Activated naive CD4-positive, alpha-beta T cell treated with anti-CD3 and anti-CD28 coated beads, Interleukin-2, amount 50 U/mL, for 24 hours (primary cell): ENCODE data around the gene PRSS57.
"Not testable (repeated sequence)": the region's sequence is repeated elsewhere in the genome, so short reads cannot be mapped to it uniquely, and the experiment has no call there.

ENCODE experiments used
- H3K27ac Mint-ChIP-seq: one replicate; pipeline ENCODE4 v1.8.0; 2021; ENCODE audit warnings: mild to moderate bottlenecking, mixed read lengths
- H3K27me3 Mint-ChIP-seq: one replicate; pipeline ENCODE4 v1.8.0; 2021; ENCODE audit warnings: mixed read lengths
- H3K36me3 Mint-ChIP-seq: one replicate; pipeline ENCODE4 v1.8.0; 2021; ENCODE audit warnings: mixed read lengths
- H3K4me1 Mint-ChIP-seq: one replicate; pipeline ENCODE4 v1.8.0; 2021; ENCODE audit warnings: mixed read lengths
- H3K4me3 Mint-ChIP-seq: one replicate; pipeline ENCODE4 v1.8.0; 2021; ENCODE audit warnings: mild to moderate bottlenecking, mixed read lengths
- H3K9me3 Mint-ChIP-seq: one replicate; pipeline ENCODE4 v1.8.0; 2021; ENCODE audit warnings: mixed read lengths

Gene PRSS57

DNA sequence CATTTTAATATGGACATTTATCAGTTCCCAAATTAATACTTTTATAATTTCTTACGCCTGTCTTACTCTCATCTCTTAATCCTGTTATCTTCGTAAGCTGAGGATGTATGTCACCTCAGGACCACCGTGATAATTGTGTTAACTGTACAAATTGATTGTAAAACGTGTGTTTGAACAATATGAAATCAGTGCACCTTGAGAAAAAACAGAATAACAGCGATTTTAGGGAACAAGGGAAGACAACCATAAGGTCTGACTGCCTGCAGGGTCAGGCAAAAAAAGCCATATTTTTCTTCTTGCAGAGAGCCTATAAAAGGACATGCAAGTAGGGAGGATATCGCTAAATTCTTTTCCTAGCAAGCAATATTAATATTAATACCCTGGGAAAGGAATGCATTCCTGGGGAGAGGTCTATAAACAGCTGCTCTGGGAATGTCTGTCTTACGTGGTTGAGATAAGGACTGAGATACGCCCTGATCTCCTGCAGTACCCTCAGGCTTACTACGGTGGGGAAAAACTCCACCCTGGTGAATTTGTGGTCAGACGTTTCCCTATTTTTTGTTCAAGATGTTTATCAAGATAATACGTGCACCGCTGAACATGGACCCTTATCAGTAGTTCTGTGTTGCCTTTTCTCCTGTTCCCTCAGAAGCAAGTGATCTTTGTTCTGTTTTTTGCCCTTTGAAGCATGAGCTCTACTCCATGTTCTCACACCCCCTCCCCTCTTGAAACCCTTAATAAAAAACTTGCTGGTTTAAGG, 26.4 kb downstream of the PRSS57 start:
- not testable (repeated sequence) for H3K4me1 Mint-ChIP-seq, H3K27me3 Mint-ChIP-seq, H3K27ac Mint-ChIP-seq, H3K36me3 Mint-ChIP-seq, H3K4me3 Mint-ChIP-seq, H3K9me3 Mint-ChIP-seq

GRCh38 chr19:666985-667573, 28.2 kb downstream of the PRSS57 start:
- H3K4me3 Mint-ChIP-seq, H3K36me3 Mint-ChIP-seq, H3K27ac Mint-ChIP-seq, H3K27me3 Mint-ChIP-seq, H3K9me3 Mint-ChIP-seq: not testable (repeated sequence)
- peaks cover 12% of the 10 kb centered on the region for H3K4me1 Mint-ChIP-seq

DNA sequence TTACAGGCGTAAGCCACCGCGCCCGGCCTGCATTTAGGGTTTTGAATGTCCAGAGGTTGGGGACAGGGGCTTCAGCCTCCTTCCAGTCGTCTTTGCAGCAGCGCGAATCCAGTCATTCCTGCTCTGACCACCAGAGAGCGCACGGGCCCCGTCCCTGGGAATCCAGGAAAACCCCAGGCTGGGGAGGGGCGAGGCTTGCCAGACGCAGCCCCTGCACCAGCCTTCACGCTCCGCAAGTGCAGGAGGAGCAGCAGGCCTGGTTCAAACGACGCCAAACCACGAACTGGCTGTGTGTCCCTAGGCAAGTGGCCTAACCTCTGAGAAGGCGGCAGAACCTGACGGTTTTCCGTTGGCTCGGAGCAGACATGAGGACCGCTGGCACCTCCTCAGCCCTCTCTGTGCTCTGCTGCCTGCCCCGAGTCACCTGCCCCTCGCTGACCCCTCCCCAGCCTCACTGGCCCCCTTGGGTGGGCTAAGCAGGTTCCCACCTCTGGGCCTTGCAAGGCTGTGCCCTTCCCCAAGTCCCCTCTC, 30.3 kb downstream of the PRSS57 start:
- Mint-ChIP-seq H3K36me3 (no peaks in the 10 kb centered on the region), H3K27ac (peak overlapping the region; percentile 84), H3K27me3 (peaks cover 2% of the 10 kb centered on the region), H3K4me1 (peaks cover 20% of the 10 kb centered on the region), H3K9me3 (no peaks in the 10 kb centered on the region), H3K4me3 (peak overlapping the region; percentile 68)

- H3K9me3 Mint-ChIP-seq: no peaks in the 10 kb centered on the region
- H3K36me3 Mint-ChIP-seq: no peaks in the 10 kb centered on the region
- peak overlapping the region; percentile 90 for H3K27ac Mint-ChIP-seq
- peaks cover 29% of the 10 kb centered on the region for H3K4me1 Mint-ChIP-seq
- peak overlapping the region; percentile 81 for H3K4me3 Mint-ChIP-seq
- no peaks in the 10 kb centered on the region for H3K27me3 Mint-ChIP-seq
These were observed 31.6 kb downstream of the PRSS57 start for GRCh38 chr19:663682-664117.

GRCh38 chr19:662962-663681, 32.1 kb downstream of the PRSS57 start, which contains the start of gene RNF126:
TSS of gene RNF126 (minus strand) at chr19:663214. CDS start at chr19:663121, 93 bp downstream.
- no peaks in the 10 kb centered on the region for H3K27me3 Mint-ChIP-seq
- peak within 1 kb of the TSS; percentile 93 for H3K27ac Mint-ChIP-seq
- H3K4me3 Mint-ChIP-seq: peak within 1 kb of the TSS; percentile 97
- no peaks in the 10 kb centered on the region for H3K36me3 Mint-ChIP-seq
- H3K9me3 Mint-ChIP-seq: no peaks in the 10 kb centered on the region
- peaks cover 32% of the 10 kb centered on the region for H3K4me1 Mint-ChIP-seq

DNA sequence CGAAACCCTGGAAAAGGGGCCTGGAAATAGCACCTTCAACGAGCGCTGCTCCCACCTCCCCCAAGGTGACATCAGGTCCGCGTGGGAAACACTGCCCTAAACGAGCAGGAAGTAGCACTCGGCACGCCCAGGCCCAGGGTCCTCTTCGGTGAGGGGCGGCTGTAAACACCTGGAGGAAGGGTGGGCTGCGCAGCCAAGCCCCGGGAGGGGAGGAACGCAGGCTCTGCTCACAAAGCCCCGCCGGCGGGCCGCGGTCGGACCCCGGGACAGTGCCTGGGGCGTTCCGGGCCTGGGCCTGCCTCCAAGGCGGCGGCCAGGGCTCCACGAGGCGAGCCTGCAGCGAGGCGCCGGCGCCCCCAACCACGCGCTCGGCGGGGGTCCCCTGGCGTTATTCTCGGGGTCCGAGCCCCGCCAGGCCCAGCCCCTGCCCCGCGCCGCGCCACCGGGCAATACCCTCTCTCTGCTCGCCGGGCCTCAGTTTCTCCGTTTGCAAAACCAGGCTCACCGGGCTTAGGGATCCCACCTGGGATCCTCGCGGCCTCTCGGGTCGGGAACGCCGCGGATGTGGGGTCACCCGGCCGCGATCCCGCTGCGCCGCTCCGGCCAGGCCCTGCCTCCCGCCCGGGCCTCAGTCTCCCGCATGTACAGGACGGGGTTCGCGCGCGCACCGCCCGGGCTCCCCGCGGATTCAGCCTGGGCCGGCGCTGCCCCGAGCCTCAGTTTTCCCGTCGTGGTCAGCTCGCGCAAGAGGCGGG, 32.9 kb downstream of the PRSS57 start:
- no peaks in the 10 kb centered on the region for H3K27me3 Mint-ChIP-seq
- peak overlapping the region; percentile 93 for H3K27ac Mint-ChIP-seq
- H3K4me3 Mint-ChIP-seq: peak overlapping the region; percentile 97
- no peaks in the 10 kb centered on the region for H3K36me3 Mint-ChIP-seq
- peaks cover 35% of the 10 kb centered on the region for H3K4me1 Mint-ChIP-seq
- H3K9me3 Mint-ChIP-seq: no peaks in the 10 kb centered on the region

GRCh38 chr19:661427-662196, 33.6 kb downstream of the PRSS57 start:
- no peaks in the 10 kb centered on the region for H3K9me3 Mint-ChIP-seq
- H3K27me3 Mint-ChIP-seq: no peaks in the 10 kb centered on the region
- H3K4me3 Mint-ChIP-seq: peak overlapping the region; percentile 97
- no peaks in the 10 kb centered on the region for H3K36me3 Mint-ChIP-seq
- peak overlapping the region; percentile 93 for H3K27ac Mint-ChIP-seq
- peaks cover 41% of the 10 kb centered on the region for H3K4me1 Mint-ChIP-seq

- Mint-ChIP-seq H3K4me3 (peak overlapping the region; percentile 97), H3K27me3 (no peaks in the 10 kb centered on the region), H3K4me1 (peaks cover 47% of the 10 kb centered on the region), H3K9me3 (no peaks in the 10 kb centered on the region), H3K27ac (peak overlapping the region; percentile 93), H3K36me3 (no peaks in the 10 kb centered on the region)
These were observed 34.3 kb downstream of the PRSS57 start for GRCh38 chr19:660793-661426.

DNA sequence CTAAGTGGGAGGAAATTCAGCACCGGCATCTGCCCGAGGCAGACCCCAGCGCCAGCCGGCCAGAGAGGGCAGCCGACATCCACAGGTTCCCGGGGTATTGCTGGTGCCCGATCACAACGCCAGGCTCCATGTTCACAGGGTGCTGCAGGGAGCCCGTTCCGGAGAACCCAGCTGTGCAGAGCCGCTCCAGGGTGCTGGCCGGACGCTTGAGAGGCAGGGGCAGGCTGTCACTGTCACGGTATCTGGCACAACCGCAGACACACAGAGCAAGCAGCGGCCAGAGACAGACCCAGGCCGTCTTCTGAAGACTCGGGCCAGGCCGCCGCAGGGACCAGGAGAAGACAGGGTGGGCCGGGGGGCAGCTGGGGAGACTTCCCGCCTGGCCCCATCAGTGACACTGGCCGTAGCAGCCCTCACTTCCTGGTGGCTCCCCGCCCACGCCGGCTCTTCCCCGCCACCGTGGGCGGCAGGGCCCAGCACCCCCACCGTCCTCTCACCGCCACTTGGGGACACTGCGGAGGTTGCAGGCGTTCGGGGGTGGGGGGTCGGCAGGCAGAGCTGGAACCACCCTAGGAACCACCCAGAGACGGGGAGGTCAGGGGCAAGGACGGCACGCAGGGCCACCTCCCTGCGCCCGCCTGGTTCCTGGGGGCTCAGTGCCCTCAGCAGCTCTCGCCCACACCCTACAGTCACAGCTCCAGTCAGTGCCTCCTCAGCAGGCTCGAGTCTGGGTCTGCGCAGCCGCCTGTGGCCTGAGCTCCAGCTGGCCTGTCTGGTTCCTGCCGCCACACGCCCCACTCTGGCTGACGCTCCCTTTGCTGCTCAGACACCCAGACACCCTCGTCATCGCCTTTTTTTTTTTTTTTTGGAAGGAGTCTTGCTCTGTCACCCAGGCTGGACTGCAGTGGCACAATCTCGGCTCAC, 36.1 kb downstream of the PRSS57 start:
- peak overlapping the region; percentile 72 for H3K27ac Mint-ChIP-seq
- H3K4me1 Mint-ChIP-seq: peaks cover 54% of the 10 kb centered on the region
- H3K9me3 Mint-ChIP-seq: no peaks in the 10 kb centered on the region
- H3K36me3 Mint-ChIP-seq: no peaks in the 10 kb centered on the region
- no peaks in the 10 kb centered on the region for H3K27me3 Mint-ChIP-seq
- H3K4me3 Mint-ChIP-seq: peak overlapping the region; percentile 97

GRCh38 chr19:658059-658839, 37.0 kb downstream of the PRSS57 start:
- H3K36me3 Mint-ChIP-seq: no peaks in the 10 kb centered on the region
- H3K27me3 Mint-ChIP-seq: no peaks in the 10 kb centered on the region
- peak overlapping the region; percentile 44 for H3K4me3 Mint-ChIP-seq

DNA sequence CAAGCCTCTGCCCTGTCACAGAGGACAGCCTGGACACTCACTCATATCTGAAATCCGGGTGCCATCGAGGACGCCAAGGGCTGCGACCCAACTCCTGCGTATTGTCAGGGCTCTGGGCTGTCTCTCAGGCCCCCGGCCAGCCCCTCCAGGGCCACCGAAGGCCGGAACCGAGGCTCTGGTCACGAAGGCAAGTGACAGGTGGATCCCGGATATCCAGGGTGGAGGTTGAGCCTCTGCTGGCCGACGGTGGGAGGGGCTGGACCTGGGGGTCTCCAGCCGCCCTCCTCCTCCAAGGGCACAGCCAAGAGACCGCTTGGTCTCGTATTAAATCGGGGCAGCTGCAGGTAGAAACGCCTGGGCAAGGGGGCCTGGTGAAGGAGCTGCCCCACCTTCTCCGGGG, 37.6 kb downstream of the PRSS57 start:
- no peaks in the 10 kb centered on the region for H3K9me3 Mint-ChIP-seq
- no peak overlapping the region for H3K4me3 Mint-ChIP-seq
- H3K36me3 Mint-ChIP-seq: no peaks in the 10 kb centered on the region
- H3K4me1 Mint-ChIP-seq: peaks cover 54% of the 10 kb centered on the region
- H3K27ac Mint-ChIP-seq: no peak overlapping the region
- no peaks in the 10 kb centered on the region for H3K27me3 Mint-ChIP-seq

More at GRCh38 chr19:658059-658839, 37.0 kb downstream of the PRSS57 start:
- Mint-ChIP-seq H3K9me3 (no peaks in the 10 kb centered on the region), H3K4me1 (peaks cover 54% of the 10 kb centered on the region), H3K27ac (no peak overlapping the region)

DNA sequence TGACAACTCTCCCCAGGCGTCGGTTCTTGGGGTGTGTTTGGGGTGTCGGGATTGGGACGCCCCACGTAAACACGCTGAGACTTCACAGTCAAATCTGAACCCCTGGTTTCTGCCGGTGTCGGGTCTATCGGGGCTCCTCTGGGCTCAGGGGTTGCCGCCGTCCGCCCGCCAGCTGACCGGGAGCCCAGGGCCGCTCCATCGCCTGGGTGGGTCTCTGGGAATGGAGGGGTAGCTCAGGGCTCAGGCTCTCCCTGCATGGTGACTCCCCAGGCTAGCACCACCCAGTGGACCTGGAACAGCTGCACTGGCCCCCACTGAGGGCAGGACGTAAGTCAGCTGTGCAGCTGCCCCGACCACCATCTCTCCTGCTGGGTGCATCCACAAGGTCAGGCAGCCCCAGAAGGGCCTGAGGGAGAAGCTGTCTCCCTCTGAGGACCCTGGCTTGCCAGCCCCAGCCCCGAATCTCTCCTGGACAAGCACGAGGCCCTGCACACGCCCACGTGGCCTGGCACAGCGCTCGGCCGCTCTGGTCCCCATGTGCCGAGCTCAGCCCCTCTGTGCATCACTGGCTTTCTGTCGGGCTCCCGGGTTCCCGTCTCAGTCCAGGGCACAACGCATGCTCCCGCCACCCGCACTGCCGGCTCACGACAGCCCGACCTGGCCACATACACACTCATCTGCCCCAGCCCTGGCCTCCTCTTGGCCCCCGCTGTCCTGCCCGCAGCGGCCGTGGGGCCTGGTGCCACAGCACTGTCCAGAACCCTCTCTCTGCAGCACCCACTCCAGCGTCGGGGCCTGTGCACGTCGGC, 38.3 kb downstream of the PRSS57 start:
- H3K36me3 Mint-ChIP-seq: no peaks in the 10 kb centered on the region
- H3K27ac Mint-ChIP-seq: no peak overlapping the region
- H3K4me1 Mint-ChIP-seq: peaks cover 54% of the 10 kb centered on the region
- no peak overlapping the region for H3K4me3 Mint-ChIP-seq
- no peaks in the 10 kb centered on the region for H3K9me3 Mint-ChIP-seq
- H3K27me3 Mint-ChIP-seq: no peaks in the 10 kb centered on the region
